ENCODE measurements around the gene MMP28.

The MMP28 gene

GRCh38 chr17:35723735-35724134 lies 71.7 kb downstream of the MMP28 start:
- no peak for DNase-seq

DNA sequence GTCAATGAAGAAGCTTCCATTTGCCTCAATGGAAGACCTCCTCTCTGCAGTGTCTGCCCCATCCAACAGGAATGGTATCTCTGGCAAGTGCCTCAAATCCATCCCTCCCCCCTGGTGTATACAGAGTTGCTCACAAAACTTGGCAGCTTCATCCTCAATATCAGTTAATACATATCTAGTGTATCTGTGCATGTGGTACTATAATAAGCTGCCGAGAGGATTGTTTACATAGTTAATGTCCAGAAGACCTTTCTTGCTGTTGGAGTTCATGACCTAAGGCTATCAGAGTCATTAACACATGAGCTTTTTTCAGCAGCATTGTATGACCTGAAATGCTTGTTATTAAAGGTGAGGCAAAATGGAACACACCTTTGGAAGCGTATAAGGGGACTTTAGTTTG lies 78.0 kb downstream of the MMP28 start:
- no peak for DNase-seq

- DNase-seq: no peak
Measured at GRCh38 chr17:35716897-35717465, 78.5 kb downstream of the MMP28 start.

- DNase-seq: no peak
Measured at GRCh38 chr17:35716173-35716572, 79.3 kb downstream of the MMP28 start.

All from NCI-H1417 treated with DMSO at 0.1 percent for 48 hours (cell line).